ENCODE results near the gene OR10W1.
A peak's percentile ranks its signal among the peaks of the same experiment; 100 is the strongest.

Gene OR10W1, protein sequence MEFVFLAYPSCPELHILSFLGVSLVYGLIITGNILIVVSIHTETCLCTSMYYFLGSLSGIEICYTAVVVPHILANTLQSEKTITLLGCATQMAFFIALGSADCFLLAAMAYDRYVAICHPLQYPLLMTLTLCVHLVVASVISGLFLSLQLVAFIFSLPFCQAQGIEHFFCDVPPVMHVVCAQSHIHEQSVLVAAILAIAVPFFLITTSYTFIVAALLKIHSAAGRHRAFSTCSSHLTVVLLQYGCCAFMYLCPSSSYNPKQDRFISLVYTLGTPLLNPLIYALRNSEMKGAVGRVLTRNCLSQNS

DNA sequence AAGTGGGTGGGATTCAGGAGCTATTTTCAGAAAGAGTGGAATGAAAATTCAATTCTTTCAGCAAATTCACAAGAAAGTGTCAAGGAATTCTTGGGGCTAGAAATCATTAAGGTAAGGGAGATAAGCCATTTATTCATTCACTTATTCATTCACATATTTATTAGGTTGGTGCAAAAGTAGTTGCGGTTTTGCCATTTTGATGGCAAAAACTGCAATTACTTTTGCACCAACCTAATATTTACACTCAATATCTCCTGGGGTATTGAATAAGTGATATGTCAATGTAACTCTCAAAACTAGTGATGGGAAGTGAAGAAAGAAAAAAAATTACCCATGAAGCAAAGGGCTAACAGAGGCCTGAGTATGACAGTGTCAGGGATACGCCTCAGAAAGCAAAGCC is at the start of gene OR10W1:
TSS of gene OR10W1 (minus strand) at position 119 of the 400 bp plus-strand sequence. CDS start 402 bp downstream, outside the sequence.
- no peak for DNase-seq

DNA sequence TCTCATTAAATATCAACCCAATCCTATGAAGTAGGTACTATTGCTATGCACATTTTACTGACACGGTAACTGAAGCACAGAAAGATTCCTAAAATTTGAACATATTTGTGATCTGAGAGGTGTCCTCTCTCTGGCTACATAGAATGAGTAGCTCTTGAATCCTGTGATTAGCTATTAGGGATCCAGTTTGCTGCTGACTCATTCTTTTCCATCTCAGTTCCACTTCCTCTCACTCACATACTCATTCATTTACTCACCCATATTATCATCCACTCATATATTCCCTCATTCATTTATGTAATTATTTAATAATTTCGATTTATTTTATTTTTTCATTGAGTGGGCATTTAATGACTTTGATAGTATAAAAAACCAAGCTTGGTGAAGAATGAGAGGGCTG is 48.1 kb upstream of the OR10W1 start:
- DNase-seq: no peak

DNA sequence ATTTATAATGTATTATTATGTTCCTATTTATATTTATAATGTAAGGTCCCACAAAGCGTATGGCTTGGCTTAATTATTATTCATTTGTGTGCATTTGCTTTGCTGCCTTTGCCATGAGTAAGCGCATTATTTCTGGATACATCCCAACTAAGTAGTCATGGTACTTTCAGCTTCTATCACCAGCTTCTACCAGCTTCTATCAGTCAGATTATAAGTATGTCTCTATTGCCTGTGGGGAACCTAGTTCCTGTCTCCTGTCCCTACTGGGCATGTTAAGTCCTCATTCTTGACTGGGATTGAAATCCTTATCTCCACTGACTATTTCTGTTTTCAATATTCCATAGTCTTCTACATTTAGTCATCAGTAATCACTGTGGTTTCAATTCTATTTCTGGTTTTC is 33.5 kb upstream of the OR10W1 start:
- no peak for DNase-seq

GRCh38 chr11:58292017-58292416 is 24.0 kb upstream of the OR10W1 start:
- DNase-seq: no peak

DNA sequence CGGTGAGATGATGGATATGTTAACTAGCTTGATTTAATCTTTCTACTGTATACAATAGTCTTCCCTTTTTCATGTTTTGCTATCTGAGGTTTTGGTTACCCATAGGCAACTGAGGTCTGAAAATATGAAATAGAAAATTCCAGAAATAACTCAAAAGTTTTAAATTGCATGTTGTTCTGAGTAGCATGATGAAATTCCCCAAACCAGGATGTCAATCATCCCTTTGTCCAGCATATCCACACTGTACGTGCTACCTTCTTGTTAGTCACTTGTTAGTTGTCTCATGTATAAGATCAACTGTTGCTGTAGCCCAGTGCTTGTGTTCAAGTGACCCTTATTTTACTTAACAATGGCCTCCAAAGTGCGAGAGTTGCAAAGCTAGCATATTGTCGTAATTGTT is 21.2 kb upstream of the OR10W1 start:
- DNase-seq: no peak

GRCh38 chr11:58286249-58286648 is 18.2 kb upstream of the OR10W1 start:
- DNase-seq: peak; percentile 12

DNA sequence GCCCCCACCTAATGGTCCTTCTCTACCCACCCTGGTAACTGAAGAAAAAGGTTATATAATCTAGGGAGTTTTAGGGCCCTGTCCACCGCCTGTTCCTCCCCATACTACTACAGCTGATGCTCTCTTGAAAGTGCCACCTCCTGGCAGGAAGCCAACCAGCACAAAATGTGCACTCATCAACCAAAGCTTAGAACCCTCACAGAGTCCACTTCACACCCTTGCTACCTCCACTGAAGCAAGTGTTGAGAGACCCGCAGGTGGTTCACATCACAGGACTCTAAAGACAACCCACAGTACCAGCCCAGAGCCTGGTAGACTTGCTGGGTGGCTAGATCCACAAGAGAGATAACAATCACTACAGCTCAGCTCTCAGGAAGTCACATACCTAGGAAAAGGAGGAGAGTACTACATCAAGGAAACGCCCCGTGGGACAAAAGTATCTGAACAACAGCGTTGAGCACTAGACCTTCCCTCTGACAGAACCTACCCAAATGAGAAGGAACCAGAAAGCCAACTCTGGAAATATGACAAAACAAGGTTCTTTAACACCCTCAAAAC is 17.5 kb upstream of the OR10W1 start:
- DNase-seq: no peak

DNA sequence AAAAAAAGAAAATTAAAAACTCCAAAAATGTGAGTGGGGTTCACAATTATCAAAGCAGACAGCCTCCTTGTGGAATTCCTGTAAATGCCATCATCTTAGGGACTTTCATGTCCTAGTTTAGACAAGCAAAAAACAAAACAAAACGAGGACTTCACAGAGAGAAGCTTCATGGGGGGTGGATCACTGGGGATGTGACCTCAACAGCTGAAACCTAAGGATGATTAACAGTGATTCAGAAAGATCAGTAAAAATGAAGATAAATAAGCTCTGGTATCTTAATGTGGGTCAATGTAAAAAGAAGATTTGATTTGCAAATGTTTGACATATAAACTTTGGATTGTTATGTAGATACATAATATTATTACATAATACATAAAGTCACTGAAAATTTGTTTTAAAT is 8.1 kb upstream of the OR10W1 start:
- no peak for DNase-seq

DNA sequence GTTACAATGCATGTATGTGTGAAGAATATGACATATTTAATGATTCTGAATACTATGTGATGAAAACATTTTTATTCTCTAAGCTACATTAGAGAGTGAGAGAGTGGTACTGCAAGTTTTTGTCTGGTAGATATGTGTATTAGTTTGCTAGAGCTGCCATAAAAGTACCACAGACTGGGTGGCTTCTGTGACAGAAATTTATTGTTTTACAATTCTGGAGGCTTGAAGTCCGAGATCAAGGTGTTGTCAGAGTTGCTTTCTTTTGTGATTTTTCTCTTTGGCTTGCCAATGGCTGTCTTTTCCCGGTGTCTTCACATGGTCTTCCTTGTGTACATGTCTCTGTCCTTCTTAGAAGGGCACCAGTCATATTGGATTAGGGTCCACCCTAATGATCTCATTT is 6.9 kb upstream of the OR10W1 start:
- DNase-seq: no peak

- DNase-seq: no peak
These were observed 8.1 kb downstream of the OR10W1 start for GRCh38 chr11:58259983-58260382.

DNA sequence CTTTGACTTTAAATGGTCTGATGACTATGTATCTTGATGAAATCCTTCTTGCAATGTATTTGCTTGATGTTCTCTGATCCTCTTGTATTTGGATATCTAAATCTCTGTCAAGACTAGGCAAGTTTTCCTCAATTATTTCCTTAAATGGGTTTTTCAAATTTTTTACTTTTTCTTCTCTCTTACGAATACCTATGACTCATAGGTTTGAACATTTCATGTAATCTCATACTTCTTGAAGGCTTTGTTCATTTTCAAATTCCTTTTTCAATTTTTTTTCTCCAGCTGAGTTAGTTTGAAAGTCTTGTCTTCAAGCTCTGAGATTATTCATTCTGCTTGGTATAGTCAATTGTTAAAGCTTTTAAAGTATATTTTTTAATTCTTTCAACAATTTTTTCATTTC is 13.1 kb downstream of the OR10W1 start:
- no peak for DNase-seq

- DNase-seq: no peak
These were observed 24.1 kb downstream of the OR10W1 start for GRCh38 chr11:58243954-58244353.

- DNase-seq: no peak
These were observed 40.0 kb downstream of the OR10W1 start for GRCh38 chr11:58227956-58228615.

DNA sequence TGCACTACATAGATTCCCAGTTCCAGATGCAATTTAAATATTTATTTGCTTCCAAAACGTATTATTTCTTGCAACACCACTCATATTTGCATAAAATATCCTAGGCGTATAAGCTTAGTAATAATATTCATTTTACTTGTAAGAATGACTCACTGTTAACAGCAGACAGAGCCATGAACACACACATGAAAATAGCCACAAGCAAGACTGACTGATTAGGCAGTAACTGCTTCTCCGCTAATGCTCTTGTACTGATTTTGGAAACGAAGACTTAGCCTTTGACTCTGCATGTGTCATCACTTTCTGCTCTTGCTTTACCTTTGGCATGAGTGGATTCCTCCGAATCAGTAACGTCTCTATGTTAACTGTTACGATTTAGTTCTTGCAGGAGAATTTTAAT is 45.3 kb downstream of the OR10W1 start:
- no peak for DNase-seq

All from 8988T (cell line).